ENCODE results near the gene FAAP100. TPM values are rescaled to one million over a fixed set of nuclear protein-coding genes. Genes with fewer than 3 reads are reported as not detected.
"Not testable (repeated sequence)": the region's sequence is repeated elsewhere in the genome, so short reads cannot be mapped to it uniquely, and the experiment has no call there.

Gene FAAP100
- total RNA-seq, 1 donor from 2014 or later = 13.0 TPM

GRCh38 chr17:81531998-81532404 is 20.2 kb downstream of the FAAP100 start:
- DNase-seq; intact Hi-C loops (cut with DNase I); ATAC-seq (ENCODE audit: poor library complexity): not testable (repeated sequence)

- ATAC-seq (ENCODE audit: poor library complexity); intact Hi-C loops (cut with DNase I); DNase-seq: not testable (repeated sequence)
These were observed 21.1 kb downstream of the FAAP100 start for GRCh38 chr17:81531013-81531412.

GRCh38 chr17:81529437-81529803 is 22.7 kb downstream of the FAAP100 start:
- intact Hi-C loops (cut with DNase I) = no loop called here
- DNase-seq = no peak
- no peak for ATAC-seq (ENCODE audit: poor library complexity)

GRCh38 chr17:81528651-81529436 is 23.3 kb downstream of the FAAP100 start:
- DNase-seq = no peak
- intact Hi-C loops (cut with DNase I) = no loop called here
- no peak for ATAC-seq (ENCODE audit: poor library complexity)

GRCh38 chr17:81528384-81528650 is 23.8 kb downstream of the FAAP100 start:
- ATAC-seq (ENCODE audit: poor library complexity) (no peak), DNase-seq (no peak)

GRCh38 chr17:81527591-81528383 is 24.4 kb downstream of the FAAP100 start, which contains the start of gene FSCN2:
FSCN2 (plus strand) TSS chr17:81528377; CDS start chr17:81528532, 155 bp downstream.
- ATAC-seq (ENCODE audit: poor library complexity) = no peak
- no peak for DNase-seq
- intact Hi-C loops (cut with DNase I) = no loop called here

More at GRCh38 chr17:81528384-81528650, 23.8 kb downstream of the FAAP100 start:
- intact Hi-C loops (cut with DNase I) = no loop called here

- intact Hi-C loops (cut with DNase I) = no loop called here
- no peak for ATAC-seq (ENCODE audit: poor library complexity)
- DNase-seq = no peak
These were observed 25.2 kb downstream of the FAAP100 start for GRCh38 chr17:81526662-81527571.

- intact Hi-C loops (cut with DNase I) = no loop called here
- ATAC-seq (ENCODE audit: poor library complexity) (no peak), DNase-seq (no peak)
These were observed 27.3 kb downstream of the FAAP100 start for GRCh38 chr17:81524865-81525159.

- intact Hi-C loops (cut with DNase I) = no loop called here
- ATAC-seq (ENCODE audit: poor library complexity) = no peak
- no peak for DNase-seq
These were observed 27.9 kb downstream of the FAAP100 start for GRCh38 chr17:81524039-81524864.

- ATAC-seq (ENCODE audit: poor library complexity) (peak; percentile 21), DNase-seq (no peak)
- intact Hi-C loops (cut with DNase I) = no loop called here
These were observed 28.6 kb downstream of the FAAP100 start for GRCh38 chr17:81523402-81524038.

- ATAC-seq (ENCODE audit: poor library complexity) = no peak
- intact Hi-C loops (cut with DNase I) = no loop called here
- DNase-seq = no peak
These were observed 29.4 kb downstream of the FAAP100 start for GRCh38 chr17:81522491-81523401.

GRCh38 chr17:81520021-81520901 is 31.9 kb downstream of the FAAP100 start:
- intact Hi-C loops (cut with DNase I) = no loop called here
- DNase-seq = peak; percentile 34

GRCh38 chr17:81519284-81520020 is 32.7 kb downstream of the FAAP100 start:
- intact Hi-C loops (cut with DNase I) = no loop called here
- ATAC-seq (ENCODE audit: poor library complexity) (peak; percentile 5), DNase-seq (peak; percentile 61)

More at GRCh38 chr17:81520021-81520901, 31.9 kb downstream of the FAAP100 start:
- ATAC-seq (ENCODE audit: poor library complexity) = no peak

- ATAC-seq (ENCODE audit: poor library complexity) (peak; percentile 30), DNase-seq (peak; percentile 76)
- intact Hi-C loops (cut with DNase I) = no loop called here
These were observed 33.3 kb downstream of the FAAP100 start for GRCh38 chr17:81518785-81519283.

- intact Hi-C loops (cut with DNase I) = no loop called here
- ATAC-seq (ENCODE audit: poor library complexity) = no peak
- DNase-seq = no peak
These were observed 33.9 kb downstream of the FAAP100 start for GRCh38 chr17:81518113-81518784.
